Prostate gland (tissue), 2 donors: ENCODE measurements around the gene LARGE1.

Source experiments
- POLR2A ChIP-seq: fragments of 450-650 bp; IDR thresholded peaks from one replicate; pipeline ENCODE4 v1.6.1; 2016; ENCODE audit warnings: antibody characterized with exemption, mild to moderate bottlenecking
- TF ChIP-seq, protein P1 (sequence below), 4 experiments: fragments of 200-600 bp in 2 of 4; fragments of 450-650 bp in 2 of 4; sonication (generic) in 2 of 4; IDR thresholded peaks; 1 replicate in 3 of 4; 2 replicates in 1 of 4; pipeline ENCODE4 v1.5.1; 2016 to 2019; ENCODE audit warnings: antibody characterized with exemption in 4 of 4, mild to moderate bottlenecking in 2 of 4, moderate library complexity in 2 of 4

DNA sequence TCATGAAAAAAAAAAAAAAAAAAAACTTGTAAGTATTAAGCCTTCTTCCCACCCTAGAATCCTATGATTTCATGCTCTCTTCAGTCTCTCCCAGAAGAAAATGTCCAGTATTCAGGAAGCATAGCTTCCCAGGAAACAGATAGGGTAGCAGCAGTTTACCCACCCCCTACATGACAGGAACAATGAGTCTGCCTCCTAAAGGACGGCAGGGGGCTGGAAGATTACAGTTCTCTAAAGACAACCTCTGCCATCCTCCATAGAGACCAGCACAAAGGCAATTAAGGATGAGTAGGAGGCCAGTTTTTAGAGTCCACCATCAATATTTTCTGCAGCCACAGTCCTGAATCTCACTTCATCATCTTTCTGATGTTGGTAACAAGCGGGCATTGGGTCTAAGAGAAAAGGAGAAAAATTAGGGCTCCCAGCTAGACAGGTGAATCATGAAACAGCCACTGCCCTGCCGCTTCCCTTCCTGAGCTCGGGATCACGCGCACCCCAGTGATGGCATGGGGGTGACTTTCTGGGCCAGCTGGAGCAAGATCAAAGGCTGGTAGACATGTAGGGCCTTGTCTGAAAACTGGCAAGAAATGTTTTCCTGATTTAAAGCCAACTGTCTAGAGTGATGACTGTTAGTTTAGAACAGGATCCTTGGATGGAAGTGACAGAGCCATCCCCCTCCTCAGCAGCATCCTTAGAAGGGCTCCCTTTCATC, 322.8 kb downstream of the LARGE1 start:
- TF ChIP-seq POLR2A = no peak
- TF ChIP-seq, protein P1, sequence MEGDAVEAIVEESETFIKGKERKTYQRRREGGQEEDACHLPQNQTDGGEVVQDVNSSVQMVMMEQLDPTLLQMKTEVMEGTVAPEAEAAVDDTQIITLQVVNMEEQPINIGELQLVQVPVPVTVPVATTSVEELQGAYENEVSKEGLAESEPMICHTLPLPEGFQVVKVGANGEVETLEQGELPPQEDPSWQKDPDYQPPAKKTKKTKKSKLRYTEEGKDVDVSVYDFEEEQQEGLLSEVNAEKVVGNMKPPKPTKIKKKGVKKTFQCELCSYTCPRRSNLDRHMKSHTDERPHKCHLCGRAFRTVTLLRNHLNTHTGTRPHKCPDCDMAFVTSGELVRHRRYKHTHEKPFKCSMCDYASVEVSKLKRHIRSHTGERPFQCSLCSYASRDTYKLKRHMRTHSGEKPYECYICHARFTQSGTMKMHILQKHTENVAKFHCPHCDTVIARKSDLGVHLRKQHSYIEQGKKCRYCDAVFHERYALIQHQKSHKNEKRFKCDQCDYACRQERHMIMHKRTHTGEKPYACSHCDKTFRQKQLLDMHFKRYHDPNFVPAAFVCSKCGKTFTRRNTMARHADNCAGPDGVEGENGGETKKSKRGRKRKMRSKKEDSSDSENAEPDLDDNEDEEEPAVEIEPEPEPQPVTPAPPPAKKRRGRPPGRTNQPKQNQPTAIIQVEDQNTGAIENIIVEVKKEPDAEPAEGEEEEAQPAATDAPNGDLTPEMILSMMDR (IDR thresholded peaks at IDR 0.05) = no peak
